ENCODE results near the gene MZB1. TPM values are rescaled to one million over a fixed set of nuclear protein-coding genes. Genes with fewer than 3 reads are reported as not detected.
A peak's percentile ranks its signal among the peaks of the same experiment; 100 is the strongest.

Gene MZB1
- total RNA-seq, 1 experiment from 2014 or later, result 0.52 TPM

GRCh38 chr5:139422307-139422893 is 32.7 kb upstream of the MZB1 start:
- Histone ChIP-seq H3F3A (ENCODE audit: insufficient read depth, low read depth) (0 out of 2 replicates have a peak, but pooled peaks cover 3% of the 10 kb centered on the region), H3K27ac (no peak overlapping the region), H3K9me3 (ENCODE audit: insufficient read depth, low read depth) (no peaks in the 10 kb centered on the region), H2AFZ (no peak overlapping the region), H3K36me3 (ENCODE audit: low read depth) (no peaks in the 10 kb centered on the region), H3K79me2 (ENCODE audit: low read depth) (no peaks in the 10 kb centered on the region), H4K20me1 (ENCODE audit: insufficient read depth) (no peaks in the 10 kb centered on the region), H3K9me2 (ENCODE audit: insufficient read depth) (no peaks in the 10 kb centered on the region), H3K4me2 (no peak overlapping the region), H3K4me1 (replicated peaks; ENCODE audit: insufficient read depth) (no peaks in the 10 kb centered on the region), H3K27me3 (ENCODE audit: insufficient read depth, low read depth) (no peaks in the 10 kb centered on the region), H3K4me3 (no peak overlapping the region)
- DNase-seq, result peak; percentile 33 to 55
- intact Hi-C loops (cut with micrococcal nuclease; ENCODE audit: unreplicated experiment), result loop anchor here (1.0 to 2.0 kb wide), 3 partner anchors 91 to 546 kb away; no protein-coding TSS in a partner anchor
- BruUV-seq (replicated peaks), result no TSS peak
- TF ChIP-seq CTCF (conservative IDR thresholded peaks at IDR 0.05) (peak; percentile 83), EZH2 (IDR thresholded peaks at IDR 0.05; ENCODE audit: low read depth) (no peak)
- ChIA-PET POLR2A (ENCODE audit: unreplicated experiment) (interaction anchor here (0.5 to 0.6 kb wide), 2 partner anchors 60 to 129 kb away, joined by 7 to 9 read pairs; no protein-coding TSS in a partner anchor), CTCF (interaction anchor here (0.6 to 1.4 kb wide), 5 partner anchors 16 to 212 kb away, joined by 3 to 15 read pairs (median 3); no protein-coding TSS in a partner anchor)

GRCh38 chr5:139419226-139420192 is 29.8 kb upstream of the MZB1 start:
- DNase-seq, result no peak
- Histone ChIP-seq H3K4me3 (no peak overlapping the region), H3K9me2 (ENCODE audit: insufficient read depth) (no peaks in the 10 kb centered on the region), H3K4me1 (replicated peaks; ENCODE audit: insufficient read depth) (no peaks in the 10 kb centered on the region), H2AFZ (no peak overlapping the region), H3K9me3 (ENCODE audit: insufficient read depth, low read depth) (no peaks in the 10 kb centered on the region), H4K20me1 (ENCODE audit: insufficient read depth) (no peaks in the 10 kb centered on the region), H3K4me2 (no peak overlapping the region), H3F3A (ENCODE audit: insufficient read depth, low read depth) (0 out of 2 replicates have a peak, but pooled peaks cover 3% of the 10 kb centered on the region), H3K27me3 (ENCODE audit: insufficient read depth, low read depth) (no peaks in the 10 kb centered on the region), H3K27ac (no peak overlapping the region), H3K36me3 (ENCODE audit: low read depth) (no peaks in the 10 kb centered on the region), H3K79me2 (ENCODE audit: low read depth) (no peaks in the 10 kb centered on the region)
- CTCF ChIA-PET, result interaction anchor here (0.5 kb wide), 2 partner anchors 64 to 77 kb away, joined by 4 to 14 read pairs; no protein-coding TSS in a partner anchor
- BruUV-seq (replicated peaks), result no TSS peak
- POLR2A ChIA-PET (ENCODE audit: unreplicated experiment), result no interaction called here
- TF ChIP-seq CTCF (conservative IDR thresholded peaks at IDR 0.05) (no peak), EZH2 (IDR thresholded peaks at IDR 0.05; ENCODE audit: low read depth) (no peak)
- intact Hi-C loops (cut with micrococcal nuclease; ENCODE audit: unreplicated experiment), result no loop called here

GRCh38 chr5:139418793-139419192 is 29.1 kb upstream of the MZB1 start:
- 0 out of 2 replicates have a peak, but pooled peaks cover 3% of the 10 kb centered on the region for H3F3A ChIP-seq (ENCODE audit: insufficient read depth, low read depth)
- no peak for TF ChIP-seq CTCF (conservative IDR thresholded peaks at IDR 0.05)
- no peak for TF ChIP-seq EZH2 (IDR thresholded peaks at IDR 0.05; ENCODE audit: low read depth)
- no peaks in the 10 kb centered on the region for H3K9me3 ChIP-seq (ENCODE audit: insufficient read depth, low read depth)
- H3K9me2 ChIP-seq (ENCODE audit: insufficient read depth), result no peaks in the 10 kb centered on the region
- H3K79me2 ChIP-seq (ENCODE audit: low read depth), result no peaks in the 10 kb centered on the region
- H3K36me3 ChIP-seq (ENCODE audit: low read depth), result no peaks in the 10 kb centered on the region
- no peak overlapping the region for H3K27ac ChIP-seq
- H2AFZ ChIP-seq, result no peak overlapping the region
- intact Hi-C loops (cut with micrococcal nuclease; ENCODE audit: unreplicated experiment), result no loop called here
- BruUV-seq (replicated peaks), result no TSS peak
- no peak overlapping the region for H3K4me2 ChIP-seq
- H3K4me1 ChIP-seq (replicated peaks; ENCODE audit: insufficient read depth), result no peaks in the 10 kb centered on the region
- no peaks in the 10 kb centered on the region for H3K27me3 ChIP-seq (ENCODE audit: insufficient read depth, low read depth)
- DNase-seq, result no peak
- ChIA-PET POLR2A (ENCODE audit: unreplicated experiment) (no interaction called here), CTCF (interaction anchor here (0.5 kb wide), 2 partner anchors 61 to 96 kb away, joined by 4 to 9 read pairs; no protein-coding TSS in a partner anchor)
- H3K4me3 ChIP-seq, result no peak overlapping the region
- no peaks in the 10 kb centered on the region for H4K20me1 ChIP-seq (ENCODE audit: insufficient read depth)
